GM23248 (cell line): ENCODE data around the gene PEAK3. TPM values are rescaled to one million over a fixed set of nuclear protein-coding genes. Genes with fewer than 3 reads are reported as not detected.

Experiments
- DNase-seq: peaks from one replicate; pipeline ENCODE4 v3.0.0-alpha.2; 2015
- H2AFZ ChIP-seq: fragments of 200-600 bp; sonication (generic); 2 replicates; pipeline ENCODE4 v1.6.1; 2016; ENCODE audit warnings: antibody characterized with exemption
- H3F3A ChIP-seq: fragments of 200-600 bp; sonication (generic); 2 replicates; pipeline ENCODE4 v1.6.1; 2016; ENCODE audit warnings: mild to moderate bottlenecking, antibody characterized with exemption, mixed run types; ENCODE audit not compliant: insufficient read depth
- H3K27ac ChIP-seq: fragments of 200-600 bp; sonication (generic); 2 replicates; pipeline ENCODE4 v1.5.1; 2016; ENCODE audit warnings: mild to moderate bottlenecking
- H3K27me3 ChIP-seq: fragments of 200-600 bp; sonication (generic); replicated peaks from 2 replicates; pipeline ENCODE4 v1.6.1; 2016; ENCODE audit warnings: mild to moderate bottlenecking; ENCODE audit not compliant: insufficient read depth
- H3K36me3 ChIP-seq: fragments of 200-600 bp; sonication (generic); 2 replicates; pipeline ENCODE4 v1.6.1; 2016; ENCODE audit warnings: low read depth, mild to moderate bottlenecking
- H3K4me1 ChIP-seq: fragments of 200-600 bp; sonication (generic); 2 replicates; pipeline ENCODE4 v1.6.1; 2016; ENCODE audit warnings: mild to moderate bottlenecking; ENCODE audit not compliant: insufficient read depth
- H3K4me2 ChIP-seq: fragments of 200-600 bp; sonication (generic); one replicate; pipeline ENCODE4 v1.6.1; 2016; ENCODE audit warnings: mild to moderate bottlenecking; ENCODE audit not compliant: unreplicated experiment
- H3K4me3 ChIP-seq: fragments of 200-600 bp; sonication (generic); 2 replicates; pipeline ENCODE4 v1.5.1; 2016; ENCODE audit warnings: mild to moderate bottlenecking
- H3K79me2 ChIP-seq: fragments of 200-600 bp; sonication (generic); 2 replicates; pipeline ENCODE4 v1.6.1; 2016; ENCODE audit warnings: mild to moderate bottlenecking; ENCODE audit not compliant: insufficient read depth
- H3K9ac ChIP-seq: fragments of 200-600 bp; sonication (generic); 2 replicates; pipeline ENCODE4 v1.6.1; 2016; ENCODE audit warnings: mild to moderate bottlenecking
- H3K9me2 ChIP-seq: fragments of 200-600 bp; sonication (generic); 2 replicates; pipeline ENCODE4 v1.6.1; 2016; ENCODE audit warnings: mixed run types, mild to moderate bottlenecking, moderate library complexity; ENCODE audit not compliant: insufficient read depth
- H3K9me3 ChIP-seq: fragments of 200-600 bp; sonication (generic); one replicate; pipeline ENCODE4 v1.6.1; 2017; ENCODE audit warnings: low read depth
- H4K20me1 ChIP-seq: fragments of 200-600 bp; sonication (generic); 2 replicates; pipeline ENCODE4 v1.6.0; 2016; ENCODE audit not compliant: insufficient read depth
- EZH2 ChIP-seq: fragments of 200-600 bp; sonication (generic); IDR thresholded peaks from 2 replicates; pipeline ENCODE4 v1.6.1; 2018; ENCODE audit warnings: antibody characterized with exemption, mild to moderate bottlenecking; ENCODE audit not compliant: insufficient read depth, poor library complexity, severe bottlenecking
- EZH2phosphoT487 ChIP-seq: fragments of 200-600 bp; sonication (generic); IDR thresholded peaks from 2 replicates; pipeline ENCODE4 v1.6.1; 2018; ENCODE audit warnings: antibody characterized with exemption, moderate library complexity, mild to moderate bottlenecking, low read depth; ENCODE audit not compliant: insufficient read depth
- WGBS, 2 experiments: methylation state at CpG; one replicate each; pipeline ENCODE4 v1.1.6; 2015 to 2017; ENCODE audit warnings: low lambda C conversion rate in 2 of 2, low coverage in 1 of 2; ENCODE audit errors: missing lambda C conversion rate in 2 of 2; 5-methylcytosine and 5-hydroxymethylcytosine counted together
- in situ Hi-C: fragments of 300-500 bp; cut with MboI; formaldehyde crosslinking; loops from 2 replicates; pipeline ENCODE4 v1.15.0; 2020
- polyA plus RNA-seq: library from polyadenylated mRNA; unstranded; fragments of >200 nt; fragmentation: Nextera tagmentation; extraction: Ambion mirVana; gene quantifications from 2 replicates; pipeline ENCODE4 v1.2.1, GENCODE V29; 2016
- total RNA-seq: library from RNA; depleted of rRNA; stranded (reverse); fragments of >200 nt; shearing (Covaris generic); gene quantifications from 2 replicates; pipeline ENCODE4 v1.2.3, GENCODE V29; 2014

PEAK3 gene
- total and polyA plus RNA-seq, 2 experiments from 2014 or later = not detected

- Histone ChIP-seq H3K4me2 (no peak overlapping the region), H3F3A (peaks cover 29% of the 10 kb centered on the region; the same call in 1 of the 2 replicates), H3K9me2 (no peaks in the 10 kb centered on the region), H3K27me3 (no peaks in the 10 kb centered on the region), H3K79me2 (peaks cover 66% of the 10 kb centered on the region), H3K36me3 (no peaks in the 10 kb centered on the region), H2AFZ (no peak overlapping the region), H3K4me3 (no peak overlapping the region), H3K4me1 (peaks cover 14% of the 10 kb centered on the region), H3K9ac (no peak overlapping the region), H4K20me1 (peaks cover 4% of the 10 kb centered on the region; the same call in 1 of the 2 replicates), H3K27ac (no peak overlapping the region), H3K9me3 (no peaks in the 10 kb centered on the region)
- DNase-seq = no peak
- WGBS, 2 experiments = 91 to 93% methylated on average over 24 to 25 of the region's 25 CpGs
- in situ Hi-C loops = no loop called here
- TF ChIP-seq EZH2phosphoT487 (no peak), EZH2 (no peak)
These were observed 48.2 kb downstream of the PEAK3 start for GRCh38 chr19:2233601-2234280.

- Histone ChIP-seq H3K4me2 (no peak overlapping the region), H3K9ac (no peak overlapping the region), H3K36me3 (no peaks in the 10 kb centered on the region), H3K9me2 (no peaks in the 10 kb centered on the region), H3K9me3 (no peaks in the 10 kb centered on the region), H2AFZ (no peak overlapping the region), H3K27me3 (no peaks in the 10 kb centered on the region), H3K4me1 (peaks cover 2% of the 10 kb centered on the region; the same call in 1 of the 2 replicates), H3K4me3 (no peak overlapping the region), H4K20me1 (no peaks in the 10 kb centered on the region), H3K27ac (no peak overlapping the region), H3K79me2 (peaks cover 54% of the 10 kb centered on the region), H3F3A (peaks cover 19% of the 10 kb centered on the region; the same call in 1 of the 2 replicates)
- TF ChIP-seq EZH2phosphoT487 (no peak), EZH2 (no peak)
- in situ Hi-C loops = no loop called here
- WGBS, 2 experiments = 79 to 82% methylated on average over 29 to 30 of the region's 30 CpGs
- DNase-seq = no peak
These were observed 49.5 kb downstream of the PEAK3 start for GRCh38 chr19:2232286-2233151.

- TF ChIP-seq EZH2 (no peak), EZH2phosphoT487 (no peak)
- Histone ChIP-seq H3K9me3 (no peaks in the 10 kb centered on the region), H2AFZ (no peak overlapping the region), H3K9ac (no peak overlapping the region), H3K27ac (no peak overlapping the region), H4K20me1 (no peaks in the 10 kb centered on the region), H3K4me3 (no peak overlapping the region), H3F3A (peaks cover 19% of the 10 kb centered on the region; the same call in 1 of the 2 replicates), H3K4me1 (no peaks in the 10 kb centered on the region), H3K79me2 (peaks cover 48% of the 10 kb centered on the region), H3K9me2 (no peaks in the 10 kb centered on the region), H3K36me3 (no peaks in the 10 kb centered on the region), H3K4me2 (no peak overlapping the region), H3K27me3 (no peaks in the 10 kb centered on the region)
- in situ Hi-C loops = no loop called here
- WGBS, 2 experiments = 69 to 70% methylated on average over 21 of the region's 21 CpGs
- peak; percentile 33 for DNase-seq
These were observed 50.3 kb downstream of the PEAK3 start for GRCh38 chr19:2231621-2232221.

- Histone ChIP-seq H3K79me2 (peaks cover 46% of the 10 kb centered on the region), H3K4me2 (no peak overlapping the region), H3K9ac (no peak overlapping the region), H3K9me2 (no peaks in the 10 kb centered on the region), H3F3A (peaks cover 19% of the 10 kb centered on the region; the same call in 1 of the 2 replicates), H3K27ac (no peak overlapping the region), H3K36me3 (no peaks in the 10 kb centered on the region), H3K9me3 (no peaks in the 10 kb centered on the region), H3K4me1 (no peaks in the 10 kb centered on the region), H4K20me1 (no peaks in the 10 kb centered on the region), H2AFZ (no peak overlapping the region), H3K4me3 (no peak overlapping the region), H3K27me3 (no peaks in the 10 kb centered on the region)
- TF ChIP-seq EZH2phosphoT487 (no peak), EZH2 (no peak)
- no peak for DNase-seq
- in situ Hi-C loops = no loop called here
- WGBS, 2 experiments = 51% methylated on average over 11 to 12 of the region's 12 CpGs
These were observed 51.0 kb downstream of the PEAK3 start for GRCh38 chr19:2230807-2231533.
